GM12878 (cell line): ENCODE measurements around the gene CDH2. TPM values are rescaled to one million over a fixed set of nuclear protein-coding genes. Genes with fewer than 3 reads are reported as not detected.

ENCODE experiments used
- ATAC-seq: fragments of 200-7000 bp; cut with Tn5 transposase; 3 replicates; pipeline ENCODE4 v1.9.1; 2020; ENCODE audit warnings: mild to moderate bottlenecking, moderate library complexity
- BruUV-seq: library from RNA; stranded (reverse); fragments of 400-500 nt; replicated peaks from 2 replicates; lab custom pipeline; 2021; lab: Mats Ljungman, UMichigan
- CTCF ChIA-PET: fragments of 300-600 bp; sonication (Branson Sonifier 250); formaldehyde crosslinking; extraction: SDS; loops from one replicate; lab custom pipeline; 2021; ENCODE audit warnings: inconsistent platforms; lab: Yijun Ruan, JAX
- POLR2A ChIA-PET: fragments of 350-600 bp; formaldehyde crosslinking; extraction: SDS; loops from one replicate; lab custom pipeline; 2021; ENCODE audit warnings: inconsistent platforms; lab: Charles Lee
- RAD21 ChIA-PET: fragments of 300-600 bp; sonication (Branson Sonifier 250); formaldehyde crosslinking; loops from one replicate; lab custom pipeline; 2023; ENCODE audit warnings: antibody characterized with exemption; ENCODE audit not compliant: unreplicated experiment; lab: Charles Lee
- SMC1A ChIA-PET: fragments of 300-600 bp; sonication (Branson Sonifier 250); formaldehyde crosslinking; loops from one replicate; lab custom pipeline; 2023; ENCODE audit not compliant: unreplicated experiment, uncharacterized antibody; lab: Charles Lee
- DNase-seq: peaks from one replicate; pipeline ENCODE4 v3.0.0-alpha.2; 2011; ENCODE audit warnings: low read depth, low spot score
- FAIRE-seq: peaks from 3 replicates; lab custom pipeline; 2011; peaks lifted over from hg19 to GRCh38; lab: Jason Lieb, UNC
- H2AFZ ChIP-seq: 2 replicates; pipeline ENCODE4 v1.6.0; 2011; ENCODE audit warnings: low read depth, low read length, control low read depth; ENCODE audit not compliant: control insufficient read depth
- H3K27ac ChIP-seq: 2 replicates; pipeline ENCODE4 v1.5.1; 2011; ENCODE audit warnings: control low read depth; ENCODE audit not compliant: control insufficient read depth, insufficient read depth
- H3K27me3 ChIP-seq, 2 experiments: replicated peaks in 1 of 2; 2 replicates each; pipeline versions ENCODE4 v1.6.0 to v1.6.1; 2011; ENCODE audit warnings: low read length in 1 of 2; ENCODE audit not compliant: control insufficient read depth in 2 of 2, insufficient read depth in 2 of 2
- H3K36me3 ChIP-seq, 2 experiments: 2 replicates each; pipeline ENCODE4 v1.5.1; 2011; ENCODE audit warnings: low read length in 1 of 2; ENCODE audit not compliant: control insufficient read depth in 2 of 2, insufficient read depth in 2 of 2
- H3K4me1 ChIP-seq: 2 replicates; pipeline ENCODE4 v1.6.1; 2011; ENCODE audit warnings: mild to moderate bottlenecking, low read length, moderate library complexity, mixed read lengths; ENCODE audit not compliant: control insufficient read depth, insufficient read depth
- H3K4me2 ChIP-seq: 2 replicates; pipeline ENCODE4 v1.6.0; 2011; ENCODE audit warnings: control low read depth; ENCODE audit not compliant: control insufficient read depth, insufficient read depth
- H3K4me3 ChIP-seq: fragments of 200-600 bp; sonication (generic); 2 replicates; pipeline ENCODE4 v1.5.1; 2016
- H3K79me2 ChIP-seq: 2 replicates; pipeline ENCODE4 v1.6.0; 2011; ENCODE audit warnings: low read length; ENCODE audit not compliant: control insufficient read depth, insufficient read depth
- H3K9ac ChIP-seq: 2 replicates; pipeline ENCODE4 v1.8.0; 2011; ENCODE audit warnings: low read length, control low read depth, mixed read lengths; ENCODE audit not compliant: control insufficient read depth, insufficient read depth
- H3K9me3 ChIP-seq: replicated peaks from 3 replicates; pipeline ENCODE4 v1.5.1; 2011; ENCODE audit warnings: mild to moderate bottlenecking, low read length; ENCODE audit not compliant: control insufficient read depth, insufficient read depth
- H4K20me1 ChIP-seq: 2 replicates; pipeline ENCODE4 v1.6.0; 2011; ENCODE audit not compliant: control insufficient read depth, insufficient read depth
- ASH2L ChIP-seq: fragments of 300-600, 200-600 bp; sonication (generic); IDR thresholded peaks from 2 replicates; pipeline ENCODE4 v1.6.1; 2017; ENCODE audit warnings: low read depth, mild to moderate bottlenecking, borderline replicate concordance
- BCLAF1 ChIP-seq: fragments of 450-650 bp; IDR thresholded peaks from 2 replicates; pipeline ENCODE4 v1.6.1; 2017; ENCODE audit warnings: antibody characterized with exemption, mild to moderate bottlenecking, moderate library complexity
- BHLHE40 ChIP-seq, 2 experiments: fragments of 450-650 bp in 1 of 2; IDR thresholded peaks; 2 replicates each; pipeline ENCODE4 v1.6.1; 2011 to 2017; ENCODE audit warnings: low read depth in 2 of 2, borderline replicate concordance in 1 of 2, improper control_type of control experiment in 1 of 2, low read length in 1 of 2, mild to moderate bottlenecking in 1 of 2
- CEBPB ChIP-seq, 2 experiments: fragments of 150-350 bp in 1 of 2; IDR thresholded peaks; 2 replicates each; pipeline ENCODE4 v1.6.1; 2012 to 2014; ENCODE audit warnings: low read depth in 2 of 2, low read length in 2 of 2, borderline replicate concordance in 1 of 2, inconsistent platforms in 1 of 2
- CHD2 ChIP-seq: IDR thresholded peaks from 2 replicates; pipeline ENCODE4 v1.6.1; 2011; ENCODE audit warnings: low read depth, low read length, improper control_type of control experiment, borderline replicate concordance
- CHD4 ChIP-seq: fragments of 200-600 bp; sonication (generic); IDR thresholded peaks from 2 replicates; pipeline ENCODE4 v1.6.1; 2016; ENCODE audit warnings: mild to moderate bottlenecking
- EZH2 ChIP-seq: IDR thresholded peaks from 2 replicates; pipeline ENCODE4 v1.6.1; 2012; ENCODE audit warnings: low read depth, mild to moderate bottlenecking, control low read depth, inconsistent platforms, low read length, borderline replicate concordance; ENCODE audit not compliant: control insufficient read depth
- IKZF2 ChIP-seq, 2 experiments: fragments of 450-650 bp; IDR thresholded peaks; 2 replicates each; pipeline ENCODE4 v1.6.1; 2017; ENCODE audit warnings: mild to moderate bottlenecking in 2 of 2, moderate library complexity in 2 of 2
- RB1 ChIP-seq: fragments of 450-650 bp; formaldehyde crosslinking; IDR thresholded peaks from 2 replicates; pipeline ENCODE4 v1.6.1; 2017; ENCODE audit warnings: mild to moderate bottlenecking, borderline replicate concordance
- STAT3 ChIP-seq: IDR thresholded peaks from 2 replicates; pipeline ENCODE4 v1.6.1; 2011; ENCODE audit warnings: low read depth, low read length, improper control_type of control experiment
- TAF1 ChIP-seq: IDR thresholded peaks from 2 replicates; pipeline ENCODE4 v1.6.1; 2011; ENCODE audit warnings: mild to moderate bottlenecking, low read depth, low read length, borderline replicate concordance
- YBX1 ChIP-seq: fragments of 450-650 bp; IDR thresholded peaks from 2 replicates; pipeline ENCODE4 v1.6.1; 2016; ENCODE audit warnings: antibody characterized with exemption
- ZSCAN29 ChIP-seq: fragments of 450-650 bp; IDR thresholded peaks from 2 replicates; pipeline ENCODE4 v1.6.1; 2017; ENCODE audit warnings: mild to moderate bottlenecking, moderate library complexity
- WGBS: methylation state at CpG from one replicate; pipeline ENCODE4 v1.1.6; 2016; ENCODE audit warnings: low lambda C conversion rate; ENCODE audit not compliant: insufficient replicate concordance, insufficient coverage; ENCODE audit errors: missing lambda C conversion rate; 5-methylcytosine and 5-hydroxymethylcytosine counted together
- in situ Hi-C: fragments of 300-500 bp; cut with MboI; formaldehyde crosslinking; loops from 9 replicates; pipeline ENCODE4 v1.14.3; 2018; ENCODE audit warnings: mixed read lengths
- intact Hi-C: fragments of 100-400 bp; cut with micrococcal nuclease; formaldehyde crosslinking; loops from one replicate; pipeline ENCODE4 v1.14.2; 2022; ENCODE audit not compliant: unreplicated experiment
- polyA plus RNA-seq, 11 experiments: library from polyadenylated mRNA; depleted of rRNA in 4 of 11; unstranded in 6 of 11; stranded (reverse) in 5 of 11; fragments of >200 nt; fragmentation: Nextera tagmentation in 4 of 11; fragmentation: Illumina TruSeq in 1 of 11; extraction: Ambion mirVana in 4 of 11; extraction: Trizol in 1 of 11; gene quantifications; 1 replicate in 1 of 11; 2 replicates in 10 of 11; pipeline versions ENCODE4 v1.2.1 to v1.2.3, GENCODE V29; 2011 to 2016; ENCODE audit warnings: inconsistent platforms in 2 of 11, missing spikeins in 2 of 11, low read depth in 1 of 11
- total RNA-seq, 4 experiments: library from RNA; depleted of rRNA in 3 of 4; stranded (reverse); fragments of >200 nt in 3 of 4; fragmentation: Illumina TruSeq in 1 of 4; extraction: Trizol in 1 of 4; gene quantifications; 2 replicates each; pipeline versions ENCODE4 v1.2.1 to v1.2.3, GENCODE V29; 2013 to 2021
- TF ChIP-seq, protein P1 (sequence below): fragments of 450-650 bp; IDR thresholded peaks from 2 replicates; pipeline ENCODE4 v1.6.1; 2017; ENCODE audit warnings: mild to moderate bottlenecking, moderate library complexity
- TF ChIP-seq, protein P2 (sequence below): fragments of 150-350 bp; IDR thresholded peaks from 2 replicates; pipeline ENCODE4 v1.6.1; 2014; ENCODE audit warnings: mild to moderate bottlenecking, low read depth, low read length

The CDH2 gene
- total and polyA plus RNA-seq, 10 of the 15 experiments (the other 5 are each of a cell fraction or from before 2014, with no cell fraction given): 0.01 to 0.25 (median 0.06) TPM; not detected in 4

- no peak overlapping the region for H3K9ac ChIP-seq
- ChIA-PET POLR2A (no interaction called here), SMC1A (no interaction called here), CTCF (no interaction called here), RAD21 (no interaction called here)
- no peak overlapping the region for H2AFZ ChIP-seq
- BruUV-seq: no TSS peak
- intact Hi-C loops (no loop called here), in situ Hi-C loops (no loop called here)
- no peak for TF ChIP-seq ZSCAN29
- no peak for TF ChIP-seq CEBPB (IDR thresholded peaks at IDR 0.05; ENCODE audit: borderline replicate concordance in 1 of 2, low read depth in 2 of 2, low read length in 2 of 2)
- TF ChIP-seq RB1: no peak
- no peak for TF ChIP-seq CHD2
- TF ChIP-seq TAF1: no peak
- no peak for TF ChIP-seq BHLHE40 (IDR thresholded peaks at IDR 0.05; ENCODE audit: borderline replicate concordance in 1 of 2, low read depth in 2 of 2, low read length in 1 of 2)
- no peak for TF ChIP-seq IKZF2 (IDR thresholded peaks at IDR 0.05)
- TF ChIP-seq BCLAF1: no peak
- no peak for TF ChIP-seq EZH2
- TF ChIP-seq, protein P1, sequence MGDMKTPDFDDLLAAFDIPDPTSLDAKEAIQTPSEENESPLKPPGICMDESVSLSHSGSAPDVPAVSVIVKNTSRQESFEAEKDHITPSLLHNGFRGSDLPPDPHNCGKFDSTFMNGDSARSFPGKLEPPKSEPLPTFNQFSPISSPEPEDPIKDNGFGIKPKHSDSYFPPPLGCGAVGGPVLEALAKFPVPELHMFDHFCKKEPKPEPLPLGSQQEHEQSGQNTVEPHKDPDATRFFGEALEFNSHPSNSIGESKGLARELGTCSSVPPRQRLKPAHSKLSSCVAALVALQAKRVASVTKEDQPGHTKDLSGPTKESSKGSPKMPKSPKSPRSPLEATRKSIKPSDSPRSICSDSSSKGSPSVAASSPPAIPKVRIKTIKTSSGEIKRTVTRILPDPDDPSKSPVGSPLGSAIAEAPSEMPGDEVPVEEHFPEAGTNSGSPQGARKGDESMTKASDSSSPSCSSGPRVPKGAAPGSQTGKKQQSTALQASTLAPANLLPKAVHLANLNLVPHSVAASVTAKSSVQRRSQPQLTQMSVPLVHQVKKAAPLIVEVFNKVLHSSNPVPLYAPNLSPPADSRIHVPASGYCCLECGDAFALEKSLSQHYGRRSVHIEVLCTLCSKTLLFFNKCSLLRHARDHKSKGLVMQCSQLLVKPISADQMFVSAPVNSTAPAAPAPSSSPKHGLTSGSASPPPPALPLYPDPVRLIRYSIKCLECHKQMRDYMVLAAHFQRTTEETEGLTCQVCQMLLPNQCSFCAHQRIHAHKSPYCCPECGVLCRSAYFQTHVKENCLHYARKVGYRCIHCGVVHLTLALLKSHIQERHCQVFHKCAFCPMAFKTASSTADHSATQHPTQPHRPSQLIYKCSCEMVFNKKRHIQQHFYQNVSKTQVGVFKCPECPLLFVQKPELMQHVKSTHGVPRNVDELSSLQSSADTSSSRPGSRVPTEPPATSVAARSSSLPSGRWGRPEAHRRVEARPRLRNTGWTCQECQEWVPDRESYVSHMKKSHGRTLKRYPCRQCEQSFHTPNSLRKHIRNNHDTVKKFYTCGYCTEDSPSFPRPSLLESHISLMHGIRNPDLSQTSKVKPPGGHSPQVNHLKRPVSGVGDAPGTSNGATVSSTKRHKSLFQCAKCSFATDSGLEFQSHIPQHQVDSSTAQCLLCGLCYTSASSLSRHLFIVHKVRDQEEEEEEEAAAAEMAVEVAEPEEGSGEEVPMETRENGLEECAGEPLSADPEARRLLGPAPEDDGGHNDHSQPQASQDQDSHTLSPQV: no peak
- TF ChIP-seq STAT3: no peak
- TF ChIP-seq ASH2L: no peak
- TF ChIP-seq CHD4: no peak
- no peak for TF ChIP-seq YBX1
- TF ChIP-seq, protein P2, sequence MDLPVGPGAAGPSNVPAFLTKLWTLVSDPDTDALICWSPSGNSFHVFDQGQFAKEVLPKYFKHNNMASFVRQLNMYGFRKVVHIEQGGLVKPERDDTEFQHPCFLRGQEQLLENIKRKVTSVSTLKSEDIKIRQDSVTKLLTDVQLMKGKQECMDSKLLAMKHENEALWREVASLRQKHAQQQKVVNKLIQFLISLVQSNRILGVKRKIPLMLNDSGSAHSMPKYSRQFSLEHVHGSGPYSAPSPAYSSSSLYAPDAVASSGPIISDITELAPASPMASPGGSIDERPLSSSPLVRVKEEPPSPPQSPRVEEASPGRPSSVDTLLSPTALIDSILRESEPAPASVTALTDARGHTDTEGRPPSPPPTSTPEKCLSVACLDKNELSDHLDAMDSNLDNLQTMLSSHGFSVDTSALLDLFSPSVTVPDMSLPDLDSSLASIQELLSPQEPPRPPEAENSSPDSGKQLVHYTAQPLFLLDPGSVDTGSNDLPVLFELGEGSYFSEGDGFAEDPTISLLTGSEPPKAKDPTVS: no peak
- no peaks in the 10 kb centered on the region; a peak in 1 of 4 replicates for H3K27me3 ChIP-seq
- 31% methylated on average over 5 of the region's 5 CpGs for whole genome bisulfite sequencing
- no peak for FAIRE-seq
- ATAC-seq: no peak
- H3K36me3 ChIP-seq: no peaks in the 10 kb centered on the region
- H3K27ac ChIP-seq: no peak overlapping the region
- no peaks in the 10 kb centered on the region for H3K9me3 ChIP-seq
- H3K79me2 ChIP-seq: no peaks in the 10 kb centered on the region
- no peak overlapping the region for H3K4me3 ChIP-seq
- no peak overlapping the region for H3K4me2 ChIP-seq
- no peak for DNase-seq
- no peaks in the 10 kb centered on the region for H4K20me1 ChIP-seq
- no peaks in the 10 kb centered on the region for H3K4me1 ChIP-seq
These were observed 29.2 kb downstream of the CDH2 start for GRCh38 chr18:28147674-28148171.
